Inferior parietal cortex (tissue), 1 donor: ENCODE measurements around the gene NANOG.
"Not testable (repeated sequence)": the region's sequence is repeated elsewhere in the genome, so short reads cannot be mapped to it uniquely, and the experiment has no call there.

Source experiments
- DNase-seq: peaks from one replicate; pipeline ENCODE4 v3.0.0-alpha.2; 2016; ENCODE audit errors: extremely low spot score

NANOG gene

DNA sequence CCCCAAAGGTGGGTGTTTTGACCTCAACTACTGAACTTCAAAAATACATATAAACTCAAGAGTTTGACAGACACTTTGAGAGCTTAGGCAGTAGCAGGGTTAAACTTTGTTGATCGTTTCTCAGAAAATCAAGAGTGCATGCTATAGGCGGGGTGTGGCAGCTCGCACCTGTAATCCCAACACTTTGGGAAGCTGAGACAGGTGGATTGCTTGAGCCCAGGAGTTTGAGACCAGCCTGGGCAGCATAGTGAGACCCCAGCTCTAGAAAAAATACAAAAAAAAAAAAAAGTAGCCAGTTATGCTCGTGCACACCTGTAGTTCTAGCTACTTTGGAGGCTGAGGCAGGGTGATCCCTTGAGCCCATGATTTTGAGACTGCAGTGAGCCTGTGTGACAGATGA, 12.3 kb downstream of the NANOG start:
- no peak for DNase-seq

DNA sequence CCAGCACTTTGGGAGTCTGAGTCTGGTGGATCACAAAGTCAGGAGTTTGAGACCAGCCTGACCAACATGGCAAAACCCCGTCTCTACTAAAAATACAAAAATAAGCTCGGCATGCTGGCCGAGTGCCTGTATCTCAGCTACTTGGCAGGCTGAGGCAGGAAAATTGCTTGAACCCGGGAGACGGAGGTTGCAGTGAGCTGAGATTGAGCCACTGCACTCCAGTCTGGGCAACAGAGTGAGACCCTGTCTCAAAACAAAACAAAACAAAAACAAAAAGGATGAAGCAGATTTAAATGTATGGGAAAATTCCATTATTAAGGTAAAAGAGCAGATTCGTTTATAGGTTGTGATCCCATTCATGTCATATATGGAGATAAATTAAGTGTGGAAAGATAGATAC, 17.1 kb downstream of the NANOG start:
- DNase-seq: not testable (repeated sequence)

DNA sequence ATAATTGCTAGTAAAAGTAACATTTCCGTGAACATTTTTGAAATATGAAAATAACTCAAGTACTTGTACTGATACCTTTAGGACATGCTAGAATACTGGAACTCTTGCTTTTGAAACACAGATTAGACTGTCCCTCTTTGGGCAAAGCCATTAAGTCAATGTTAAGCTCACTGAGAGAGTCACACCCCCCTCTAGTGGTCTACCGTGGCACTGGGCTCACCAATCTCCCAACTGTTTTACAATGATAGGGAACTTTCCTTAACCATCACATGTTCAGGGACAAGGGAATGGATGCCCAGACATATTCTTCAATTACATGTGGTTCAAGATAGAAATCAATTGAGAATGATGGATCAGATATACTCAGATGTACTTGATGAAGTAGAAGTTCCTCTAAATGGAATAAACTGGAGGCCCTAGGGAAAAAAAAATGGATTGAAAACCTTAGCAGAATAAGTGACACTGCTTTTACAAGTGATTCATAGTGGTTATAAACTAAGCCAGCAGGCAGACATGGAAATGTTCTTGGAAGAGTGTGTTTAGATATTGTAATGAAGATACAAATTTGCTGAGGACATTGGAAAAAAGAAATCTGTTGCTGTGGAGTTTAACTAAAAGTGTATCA, 17.8 kb downstream of the NANOG start:
- DNase-seq: peak; percentile 72

DNA sequence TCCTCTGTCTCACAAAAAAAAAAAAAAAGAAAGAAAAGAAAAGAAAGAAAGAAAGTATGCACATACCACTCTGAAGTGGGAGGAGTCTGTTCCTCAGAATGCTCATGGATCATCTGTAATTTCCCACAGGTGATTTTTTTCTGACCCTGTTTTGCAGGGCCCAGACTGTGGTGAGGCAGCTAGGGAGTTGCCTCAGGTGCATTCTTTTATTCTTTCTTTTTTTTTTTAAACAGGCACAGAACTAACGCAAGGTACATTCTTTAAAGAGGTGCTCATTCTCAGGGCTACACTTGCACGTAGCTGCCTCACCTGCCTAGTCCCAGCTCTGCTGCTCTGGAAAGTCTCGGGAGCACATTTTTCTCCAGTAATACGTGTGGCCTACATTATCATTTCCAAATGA, 36.6 kb downstream of the NANOG start:
- DNase-seq: not testable (repeated sequence)

DNA sequence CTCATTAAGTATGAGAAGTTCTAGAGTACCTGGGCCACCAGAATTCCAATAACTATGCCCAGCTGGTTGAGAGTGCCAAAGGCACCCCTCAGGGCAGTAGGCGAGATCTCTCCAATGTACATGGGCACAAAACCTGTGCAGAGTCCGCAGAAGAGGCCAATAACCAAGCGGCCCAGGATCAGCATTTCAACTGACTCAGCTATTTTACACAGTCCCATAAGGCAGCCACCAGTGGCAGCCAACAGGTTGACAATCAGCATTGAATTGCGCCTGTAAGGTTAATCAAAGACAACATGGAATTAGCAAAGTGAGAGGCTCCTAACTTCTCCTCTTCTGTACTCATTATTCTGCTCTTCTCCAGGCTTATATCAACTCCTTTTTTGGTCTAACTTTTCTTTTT, 40.5 kb downstream of the NANOG start:
- not testable (repeated sequence) for DNase-seq

DNA sequence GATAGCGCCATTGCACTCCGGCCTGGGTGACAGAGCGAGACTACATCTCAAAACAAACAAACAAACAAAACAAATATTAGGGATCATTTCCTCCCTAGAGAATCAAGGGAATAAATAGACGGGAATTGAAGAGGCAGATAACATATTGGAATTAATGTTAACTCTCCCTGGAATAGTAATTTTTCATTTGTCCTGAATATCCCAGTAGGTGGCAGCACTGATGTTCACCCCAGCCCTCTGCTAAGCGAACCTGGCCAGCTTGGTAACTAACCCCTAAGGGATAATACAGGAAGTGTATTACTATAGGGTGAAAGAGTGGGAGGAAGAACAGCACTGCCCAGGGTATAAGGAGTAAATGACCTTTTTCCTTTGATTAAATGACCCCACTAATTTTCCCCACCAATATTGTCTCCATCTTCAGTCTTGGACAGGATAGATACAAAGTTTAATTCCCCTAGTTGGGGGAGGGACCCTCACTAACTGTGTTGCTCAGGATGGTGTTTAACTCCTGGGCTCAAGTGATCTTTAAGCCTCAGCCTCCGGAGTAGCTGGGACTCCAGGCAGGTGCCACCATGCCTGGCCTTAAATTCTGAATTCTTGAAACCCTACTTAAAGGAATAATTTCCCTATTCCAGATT, 43.0 kb downstream of the NANOG start:
- DNase-seq: no peak

DNA sequence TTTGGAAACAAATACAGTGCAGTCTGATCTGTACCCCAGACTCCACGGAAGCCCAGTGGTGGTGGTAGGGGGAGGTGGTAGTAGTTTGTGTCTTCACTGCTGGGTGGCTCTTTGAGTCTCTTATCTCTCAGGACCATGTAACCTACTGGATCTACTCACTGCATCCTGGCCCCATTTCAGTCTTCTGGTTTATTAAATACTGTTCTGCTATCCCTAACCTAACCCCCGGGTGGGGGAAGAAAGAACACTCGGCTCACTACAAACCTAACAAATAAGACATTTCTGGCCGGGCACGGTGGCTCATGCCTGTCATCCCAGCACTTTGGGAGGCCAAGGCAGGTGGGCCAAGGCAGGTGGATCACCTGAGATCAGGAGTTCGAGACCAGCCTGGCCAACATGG, 44.0 kb downstream of the NANOG start:
- DNase-seq: not testable (repeated sequence)

DNA sequence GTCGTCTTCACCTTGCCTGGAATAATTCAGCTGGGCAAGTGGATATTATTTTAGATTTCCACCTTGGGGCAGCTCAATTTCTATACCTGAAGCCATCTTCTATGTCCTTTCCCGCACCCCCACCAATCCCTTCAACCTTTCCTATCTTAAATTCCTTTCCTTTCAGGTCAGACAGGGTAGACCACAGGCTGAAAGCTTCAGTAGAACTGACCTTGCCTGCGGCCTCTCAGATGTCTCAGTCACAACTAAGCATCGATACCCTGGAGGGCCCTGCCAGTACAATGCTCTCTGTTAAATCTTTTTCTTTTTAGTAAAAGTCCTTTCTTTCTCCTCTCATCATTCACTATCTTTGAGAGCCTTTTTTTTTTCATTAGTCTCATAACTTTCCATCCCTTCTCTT, 44.6 kb downstream of the NANOG start:
- DNase-seq: no peak

DNA sequence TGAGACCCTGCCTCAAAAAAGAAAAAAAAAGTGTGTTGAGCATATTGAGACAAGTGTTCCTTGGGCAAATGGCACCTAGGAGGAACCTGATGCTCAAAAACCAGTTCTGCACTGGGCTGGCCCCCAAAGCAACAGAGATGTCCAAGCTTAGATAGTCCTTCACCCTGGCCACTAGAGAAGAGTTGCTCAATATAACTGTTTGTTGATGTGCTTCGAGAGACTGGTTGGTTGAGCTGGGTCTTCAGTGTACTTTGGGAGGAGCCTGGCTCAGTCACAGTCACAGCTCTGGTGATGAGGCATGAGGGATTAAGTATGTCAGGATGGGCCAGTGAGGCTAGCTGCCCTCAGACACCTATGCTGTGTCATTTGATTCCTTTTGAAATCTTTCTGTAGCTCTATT, 45.5 kb downstream of the NANOG start:
- no peak for DNase-seq

DNA sequence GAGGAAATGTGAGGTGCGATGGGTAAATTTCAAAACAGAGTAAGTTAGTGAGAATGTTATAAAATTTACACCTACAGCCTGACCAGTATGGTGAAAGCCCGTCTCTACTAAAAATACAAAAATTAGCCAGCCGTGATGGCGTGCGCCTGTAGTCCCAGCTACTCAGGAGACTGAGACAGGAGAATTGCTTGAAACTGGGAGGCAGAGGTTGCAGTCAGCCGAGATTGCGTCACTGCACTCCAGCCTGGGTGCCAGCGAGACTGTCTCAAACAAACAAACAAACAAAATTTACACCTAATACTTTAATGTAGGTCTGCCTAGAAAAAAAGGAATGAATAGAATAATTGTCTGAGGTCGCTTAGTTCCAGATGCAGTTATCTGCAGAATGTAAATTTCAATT, 45.9 kb downstream of the NANOG start:
- DNase-seq: no peak

DNA sequence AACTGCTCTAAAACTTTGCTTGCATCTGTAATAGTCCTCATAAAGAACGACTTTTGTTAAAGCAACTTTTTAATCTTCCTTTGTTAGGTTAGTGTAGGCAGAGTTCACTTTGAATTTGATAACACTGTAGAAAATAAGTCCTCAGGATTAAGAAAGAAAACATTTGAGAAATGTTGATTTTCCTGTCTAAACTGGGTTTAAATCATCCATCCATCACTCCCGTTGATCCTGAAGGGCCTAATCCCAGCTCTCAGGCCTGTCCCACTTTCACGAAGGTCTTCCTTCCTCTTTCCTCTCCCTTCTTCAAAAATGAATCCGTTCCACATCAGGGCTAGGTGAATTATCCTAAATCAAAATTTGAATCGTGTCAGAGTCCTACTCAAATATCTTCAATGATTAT, 46.6 kb downstream of the NANOG start:
- no peak for DNase-seq

DNA sequence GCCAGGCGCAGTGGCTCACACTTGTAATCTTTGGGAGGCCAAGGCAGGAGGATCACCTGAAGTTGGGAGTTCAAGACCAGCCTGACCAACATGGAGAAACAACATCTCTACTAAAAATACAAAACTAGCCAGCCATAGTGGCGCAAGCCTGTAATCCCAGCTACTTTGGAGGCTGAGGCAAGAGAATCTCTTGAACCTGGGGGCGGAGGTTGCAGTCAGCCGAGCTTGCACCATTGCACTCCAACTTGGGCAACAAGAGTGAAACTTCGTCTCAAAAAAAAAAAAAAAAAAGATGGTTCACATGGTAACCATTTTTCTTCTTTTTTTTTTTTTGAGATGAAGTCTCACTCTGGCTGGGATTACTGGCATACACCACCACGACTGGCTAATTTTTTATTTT, 48.2 kb downstream of the NANOG start:
- DNase-seq: no peak

DNA sequence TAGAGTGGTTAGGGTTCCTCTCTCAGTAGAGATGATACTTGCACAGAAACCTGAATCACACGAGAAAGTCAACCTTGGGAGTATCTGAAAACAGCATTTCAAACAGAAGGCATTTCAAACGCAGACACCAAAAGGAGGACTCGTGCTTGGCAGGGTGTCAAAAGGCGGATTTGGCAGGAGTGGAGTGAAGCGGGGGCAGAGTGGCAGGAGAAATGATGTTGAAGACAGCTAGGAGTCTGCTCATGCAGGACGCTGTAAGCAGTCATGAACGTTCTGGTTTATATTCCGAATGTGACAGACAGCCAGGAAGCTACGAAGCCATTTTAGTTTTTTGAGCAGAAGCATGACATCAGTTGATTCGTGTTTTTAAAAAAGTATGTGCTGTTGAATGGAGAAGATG, 50.0 kb downstream of the NANOG start:
- DNase-seq: peak; percentile 82

DNA sequence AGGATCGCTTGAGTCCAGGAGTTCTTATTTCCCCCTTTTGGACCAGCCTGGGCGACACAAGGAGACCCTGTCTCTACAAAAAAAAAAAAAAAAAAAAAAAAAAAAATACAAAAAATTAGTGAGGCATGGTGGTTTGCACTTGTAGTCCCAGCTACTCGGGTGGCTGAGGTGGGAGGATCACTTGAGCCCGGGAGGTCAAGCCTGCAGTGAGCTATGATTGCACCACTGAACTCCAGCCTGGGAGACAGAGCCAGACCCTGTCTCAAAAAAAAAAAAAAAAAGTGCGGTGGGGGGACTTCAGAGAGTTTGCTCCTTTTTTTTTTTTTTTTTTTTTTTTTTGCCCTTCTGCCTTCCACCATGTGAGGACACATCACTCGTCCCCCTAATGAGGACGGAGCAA, 50.6 kb downstream of the NANOG start:
- not testable (repeated sequence) for DNase-seq

DNA sequence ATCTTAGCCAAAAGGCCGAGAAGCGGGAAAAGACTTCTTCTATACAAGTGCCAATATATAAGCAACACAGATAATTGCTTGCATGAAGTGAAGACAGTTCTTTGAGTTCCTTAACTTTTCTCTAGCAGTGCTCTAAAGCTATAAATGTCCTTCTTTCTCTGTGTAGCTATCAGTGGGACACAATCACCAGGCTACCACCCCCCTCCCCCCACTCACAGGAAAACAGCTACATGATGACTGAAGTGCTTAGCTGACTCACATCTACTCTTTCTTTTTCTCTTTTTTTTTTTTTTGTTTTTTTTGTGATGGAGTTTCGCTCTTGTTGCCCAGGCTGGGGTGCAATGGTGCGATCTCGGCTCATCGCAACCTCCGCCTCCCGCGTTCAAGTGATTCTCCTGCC, 53.2 kb downstream of the NANOG start:
- DNase-seq: not testable (repeated sequence)

DNA sequence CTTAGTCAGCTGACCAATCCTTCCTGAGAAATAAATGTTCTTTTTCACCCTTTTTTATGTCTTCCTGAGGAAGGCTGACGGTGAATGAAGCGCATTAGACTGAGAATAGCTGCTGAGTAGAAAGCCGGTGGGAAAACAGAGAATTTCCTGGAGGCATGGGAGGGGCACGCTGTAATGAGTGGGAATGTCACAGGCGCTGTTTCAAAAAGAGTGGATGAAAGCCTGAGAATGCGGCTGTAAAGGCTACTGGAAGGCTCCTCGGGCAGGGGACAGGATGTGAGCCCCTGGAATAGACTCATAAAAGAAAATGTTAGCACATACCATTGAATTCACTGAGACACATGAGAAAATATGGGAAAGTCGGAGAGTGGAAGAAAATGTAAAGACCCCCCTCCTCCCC, 53.9 kb downstream of the NANOG start:
- not testable (repeated sequence) for DNase-seq

DNA sequence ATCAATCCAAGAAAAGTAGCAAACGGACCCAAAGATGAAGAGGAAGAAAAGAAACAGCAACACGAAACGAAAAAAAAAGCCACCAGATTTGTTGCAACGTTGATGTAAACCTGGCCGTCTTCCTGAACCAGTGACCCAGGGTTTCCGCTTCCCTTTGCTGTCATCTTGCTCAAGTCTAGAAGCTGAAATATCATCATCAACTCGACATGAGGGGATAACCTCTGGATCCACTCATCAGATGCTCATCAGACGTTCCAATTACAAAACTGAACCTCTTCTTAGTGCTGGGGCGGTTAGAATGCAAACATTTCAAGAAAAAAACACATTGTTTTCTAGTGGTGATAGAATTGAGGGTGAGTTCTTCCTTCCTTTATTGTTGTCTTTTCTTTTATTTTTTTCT, 54.4 kb downstream of the NANOG start:
- DNase-seq: not testable (repeated sequence)

DNA sequence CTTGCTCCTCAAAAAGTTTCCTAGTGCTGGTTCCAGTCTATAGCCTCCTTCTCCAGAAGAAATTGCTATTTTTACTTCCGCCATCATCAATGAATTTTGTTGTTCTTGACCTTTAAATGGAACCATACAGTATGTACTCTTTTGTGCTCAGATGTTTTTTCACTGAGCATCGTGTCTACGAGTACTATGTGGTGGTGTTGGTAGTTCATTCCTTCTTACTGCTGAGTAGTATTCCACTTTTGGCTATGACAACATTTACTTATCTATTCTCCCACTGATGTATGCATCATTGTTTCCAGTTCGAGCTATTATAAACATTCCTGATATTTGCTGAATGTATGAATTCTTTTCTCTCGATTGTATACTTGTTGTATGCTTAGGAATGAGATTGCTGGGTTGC, 54.9 kb downstream of the NANOG start:
- no peak for DNase-seq

DNA sequence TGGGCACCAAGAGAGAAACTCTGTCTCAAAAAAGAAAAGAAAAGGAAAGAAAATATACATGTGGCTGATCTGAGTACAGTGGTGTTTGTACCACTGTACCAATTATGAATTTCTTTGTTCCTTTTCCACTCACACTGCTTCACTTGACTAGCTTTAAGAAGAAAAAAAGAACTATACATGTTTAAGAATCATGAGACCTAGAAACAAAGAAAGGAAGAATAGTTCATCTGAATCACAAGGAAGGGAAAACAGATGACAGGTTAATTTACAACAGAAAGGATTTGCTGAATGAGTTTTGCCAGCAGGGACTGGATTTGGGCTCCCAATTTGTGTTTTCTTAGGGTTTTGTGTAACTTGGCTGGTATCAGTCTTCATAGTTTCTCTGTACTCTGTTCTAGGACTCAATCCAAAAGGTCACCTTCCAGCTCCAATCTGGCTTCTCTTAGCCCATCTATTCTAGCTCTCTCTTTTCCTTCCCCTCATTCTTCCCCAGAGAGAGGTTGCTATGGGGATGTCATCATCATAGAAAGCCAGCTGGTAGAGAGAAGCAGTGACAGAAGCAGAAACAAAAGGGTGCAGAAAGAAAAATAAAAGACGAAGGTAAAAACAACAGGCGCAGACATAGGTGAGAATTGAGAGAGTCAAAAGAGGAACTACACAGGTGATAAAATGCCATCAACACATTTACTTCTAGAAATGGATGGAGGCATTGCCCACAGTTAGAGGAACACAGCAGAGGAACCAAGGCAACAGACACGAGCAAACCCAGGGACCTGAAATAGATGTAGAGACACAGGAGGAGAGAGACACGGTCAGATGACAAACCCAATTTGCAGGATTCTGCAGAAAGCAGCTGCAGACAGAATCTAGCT, 58.3 kb downstream of the NANOG start:
- DNase-seq: peak; percentile 27

DNA sequence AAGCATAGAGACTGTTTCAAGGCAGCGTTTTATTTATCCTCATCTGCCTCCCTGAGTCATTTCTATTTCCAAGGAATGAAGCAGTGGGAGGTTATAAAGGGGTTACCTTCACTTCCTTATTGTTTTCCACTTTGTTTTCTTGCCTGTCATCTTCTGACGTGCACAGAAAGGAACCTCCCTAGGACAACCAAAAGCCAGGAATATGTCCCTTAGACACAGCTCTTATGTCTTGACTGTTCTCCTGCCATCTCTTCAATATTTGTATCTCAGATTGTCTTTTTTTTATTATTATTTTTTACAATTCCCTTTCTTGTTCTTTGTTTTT, 58.9 kb downstream of the NANOG start:
- not testable (repeated sequence) for DNase-seq
